Measurements from ENCODE around the gene ZSCAN20.

The ZSCAN20 gene

DNA sequence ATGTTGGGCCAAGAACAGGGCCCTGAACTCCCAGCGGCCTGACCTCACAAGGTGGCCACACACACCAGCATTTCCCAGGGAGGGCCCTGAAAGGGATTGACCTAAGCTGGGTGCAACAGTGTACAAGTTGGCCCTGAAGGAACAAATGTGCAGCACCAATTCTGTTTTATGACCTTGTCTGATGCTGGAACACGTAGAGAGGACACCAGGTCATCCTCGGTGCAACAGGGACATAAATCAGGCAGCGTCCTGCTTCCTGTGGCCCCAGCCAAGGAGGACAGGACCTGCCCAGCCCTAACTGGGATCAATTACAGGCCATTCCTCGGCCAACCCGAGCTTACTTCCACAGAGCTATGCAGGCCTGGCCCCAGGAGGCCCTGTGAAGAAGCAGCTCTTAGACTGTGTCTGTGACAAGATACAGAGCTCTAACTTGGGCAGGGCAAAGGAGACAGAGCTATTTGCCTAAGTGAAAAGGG, 28.7 kb upstream of the ZSCAN20 start:
- DNase-seq (ENCODE audit: low read depth), result no peak

- no peak for DNase-seq (ENCODE audit: low read depth)
Measured at GRCh38 chr1:33445108-33445507, 27.3 kb upstream of the ZSCAN20 start.

- no peak for DNase-seq (ENCODE audit: low read depth)
Measured at GRCh38 chr1:33446590-33446989, 25.9 kb upstream of the ZSCAN20 start.

GRCh38 chr1:33454646-33455282, 17.7 kb upstream of the ZSCAN20 start:
- DNase-seq (ENCODE audit: low read depth), result no peak

DNA sequence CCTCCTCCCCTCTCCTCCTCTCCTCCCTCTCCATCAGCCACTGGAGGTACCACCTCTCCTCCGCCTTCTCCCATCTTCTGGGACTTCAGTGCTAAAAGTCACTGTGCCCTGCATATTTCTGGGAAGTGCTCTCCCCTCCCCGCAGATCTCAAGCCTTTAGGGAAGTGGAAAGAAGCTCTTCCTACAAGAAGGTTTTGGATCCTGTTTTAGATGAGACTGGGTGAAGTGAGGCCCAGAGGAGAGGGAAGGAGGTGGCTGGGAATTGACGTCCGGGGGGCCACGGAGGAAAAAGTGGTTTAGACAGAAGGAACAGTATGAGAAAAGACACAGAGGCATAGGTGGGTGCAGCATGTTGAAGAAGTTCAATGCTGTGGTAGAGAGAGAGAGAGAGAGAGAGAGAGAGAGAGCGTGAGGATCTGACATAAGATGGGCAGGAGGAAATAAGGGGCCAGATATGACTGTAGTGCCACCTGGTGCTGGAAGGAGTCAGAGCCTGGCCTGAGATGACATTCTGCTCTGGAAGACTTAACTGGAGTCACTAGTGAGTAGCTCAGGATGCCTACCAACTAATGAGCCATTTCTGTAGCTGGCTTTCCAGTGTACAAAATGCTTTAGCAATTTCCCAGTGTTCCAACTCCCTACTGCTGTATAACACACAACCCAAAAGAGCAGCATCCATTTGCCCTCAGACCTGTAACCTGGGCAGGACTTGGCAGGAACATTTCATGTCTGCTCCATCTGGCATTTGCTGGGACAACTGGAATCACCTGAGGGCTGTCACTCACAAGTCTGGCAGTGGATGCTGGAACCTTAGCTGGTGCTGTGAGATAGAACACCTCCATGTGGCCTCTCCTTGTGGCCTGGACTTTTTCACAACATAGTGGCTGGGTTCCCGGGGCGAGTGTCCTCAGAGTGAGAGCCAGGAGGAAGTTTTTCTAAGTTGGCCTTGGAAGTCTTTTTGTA, 16.6 kb upstream of the ZSCAN20 start:
- peak; percentile 84 for DNase-seq (ENCODE audit: low read depth)

DNA sequence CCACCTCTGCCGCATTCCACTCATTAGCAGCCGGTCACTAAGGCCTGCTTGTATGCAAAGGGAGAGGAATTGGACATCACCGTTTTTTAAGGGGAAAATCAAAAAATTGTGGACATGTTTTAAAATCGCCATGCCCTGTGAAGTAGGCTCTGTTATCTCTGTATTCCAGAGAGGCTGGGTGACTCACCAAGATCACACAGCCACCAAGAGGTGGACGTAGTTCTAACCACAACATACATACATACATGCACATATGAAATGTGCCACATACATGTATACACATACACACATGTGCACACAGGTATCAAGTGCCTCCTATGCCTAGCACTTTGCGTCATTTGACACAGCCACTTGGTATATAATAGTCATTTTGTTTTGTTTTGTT, 16.0 kb upstream of the ZSCAN20 start:
- no peak for DNase-seq (ENCODE audit: low read depth)

DNA sequence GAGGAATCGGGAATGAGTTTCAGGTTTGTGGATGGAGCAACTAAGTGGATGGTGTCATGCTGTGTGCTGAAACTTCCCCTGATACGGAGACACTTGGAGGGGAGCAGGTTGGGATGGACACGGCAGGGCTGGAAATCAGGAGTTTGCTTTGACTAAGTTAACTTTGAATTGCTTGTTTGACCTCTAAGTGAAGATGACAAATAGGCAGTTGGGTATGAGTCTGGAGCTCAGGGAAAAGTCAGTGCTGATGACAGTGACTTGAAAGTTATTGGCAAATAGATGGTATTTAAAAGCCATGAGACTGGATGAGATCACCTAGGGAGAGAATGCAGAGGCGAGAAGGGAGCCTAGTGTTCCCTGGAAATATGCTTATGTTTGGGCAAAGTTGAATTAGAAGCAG, 12.8 kb upstream of the ZSCAN20 start:
- DNase-seq (ENCODE audit: low read depth), result no peak

DNA sequence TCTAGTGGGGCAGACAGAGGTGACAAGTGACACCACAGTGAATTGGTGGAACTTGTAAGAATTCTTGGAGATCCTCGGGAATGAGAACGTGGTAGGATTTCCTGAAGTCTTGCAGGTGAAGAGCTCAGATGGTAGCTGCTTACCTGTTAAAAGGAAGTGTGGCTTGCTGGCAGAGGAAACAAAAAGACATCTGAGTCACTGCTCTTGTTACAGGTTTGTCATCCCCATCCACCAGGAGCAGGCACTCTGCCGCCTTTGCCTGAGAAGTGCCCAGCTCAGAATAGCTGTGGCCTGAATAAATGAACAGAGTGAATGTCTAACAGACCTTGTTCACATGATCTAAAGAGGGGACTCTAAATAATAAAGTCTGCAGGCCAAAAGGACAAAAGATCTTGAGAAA, 12.3 kb upstream of the ZSCAN20 start:
- DNase-seq (ENCODE audit: low read depth), result no peak

DNA sequence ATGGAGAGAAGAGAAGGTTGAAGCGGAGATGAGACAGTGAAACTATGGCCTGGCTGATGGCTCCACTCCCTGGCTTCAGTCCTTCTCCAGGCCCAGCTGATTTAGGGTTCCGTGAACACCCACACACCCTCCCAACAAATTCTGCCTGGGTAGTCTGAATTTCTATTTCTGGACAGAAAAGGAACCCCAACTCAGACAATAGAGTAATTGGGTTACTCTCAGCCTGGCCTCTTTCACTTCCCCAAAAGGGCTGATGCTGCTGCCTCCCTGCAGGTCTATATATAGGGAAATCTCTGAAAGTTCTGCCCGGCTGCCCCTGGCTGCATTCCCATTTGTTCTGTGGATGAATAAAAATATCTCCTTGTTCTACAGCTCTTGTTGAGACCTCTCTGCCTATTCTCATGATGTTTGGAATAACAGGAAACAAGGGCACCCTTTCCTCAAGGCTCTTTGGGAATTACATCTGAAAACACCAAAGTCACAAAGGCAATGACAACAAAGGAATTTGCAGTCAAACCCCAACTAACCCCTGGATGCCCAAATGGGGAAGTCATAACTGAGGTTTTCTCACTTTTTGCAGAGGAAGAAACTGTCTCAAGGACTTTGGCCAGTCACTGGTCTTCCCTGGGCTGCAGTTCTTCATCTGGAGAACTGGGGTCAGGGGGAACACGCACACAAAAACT, 11.4 kb upstream of the ZSCAN20 start:
- DNase-seq (ENCODE audit: low read depth), result no peak

- no peak for DNase-seq (ENCODE audit: low read depth)
Measured at GRCh38 chr1:33462405-33463164, 9.9 kb upstream of the ZSCAN20 start.

- no peak for DNase-seq (ENCODE audit: low read depth)
Measured at GRCh38 chr1:33464552-33464951, 7.9 kb upstream of the ZSCAN20 start.

DNA sequence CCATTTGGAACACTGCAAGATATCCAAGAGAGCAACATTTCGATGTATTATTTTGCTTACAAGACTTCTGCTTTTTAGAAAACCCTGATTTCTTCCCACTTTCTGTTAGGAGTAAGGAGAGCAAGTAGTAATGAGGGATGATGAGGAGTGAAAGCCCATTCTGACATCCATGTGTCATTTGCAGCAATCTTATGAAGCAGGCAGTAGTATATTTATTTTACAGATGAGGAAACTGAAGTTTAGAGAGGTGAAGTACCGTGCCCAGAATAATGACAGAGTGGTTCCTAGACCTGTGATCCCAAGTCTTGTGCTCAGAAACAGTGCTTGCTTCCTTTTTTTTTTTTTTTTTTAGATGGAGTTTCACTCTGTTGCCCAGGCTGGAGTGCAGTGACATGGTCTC, 7.1 kb upstream of the ZSCAN20 start:
- DNase-seq (ENCODE audit: low read depth), result no peak

- DNase-seq (ENCODE audit: low read depth), result no peak
Measured at GRCh38 chr1:33466159-33466558, 6.3 kb upstream of the ZSCAN20 start.

GRCh38 chr1:33468011-33468410, 4.4 kb upstream of the ZSCAN20 start:
- no peak for DNase-seq (ENCODE audit: low read depth)

DNA sequence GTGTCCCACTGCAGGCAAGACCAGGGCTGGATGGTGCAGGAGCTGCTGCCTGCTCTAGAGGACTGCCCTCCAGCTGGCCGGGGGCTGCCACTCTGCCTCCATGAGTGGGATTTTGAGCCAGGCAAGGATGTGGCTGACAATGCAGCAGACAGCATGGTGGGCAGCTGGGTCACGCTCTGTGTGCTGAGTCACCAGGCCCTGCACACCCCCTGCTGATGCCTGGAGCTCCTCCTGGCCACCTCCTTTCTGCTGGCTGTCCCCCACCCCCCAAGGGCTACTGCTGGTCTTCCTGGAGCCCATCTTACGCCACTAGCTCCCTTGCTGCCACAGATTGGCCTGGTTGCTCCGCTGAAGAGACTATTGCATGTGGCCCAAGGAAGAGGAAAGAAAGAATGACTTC, 3.9 kb upstream of the ZSCAN20 start:
- no peak for DNase-seq (ENCODE audit: low read depth)

- no peak for DNase-seq (ENCODE audit: low read depth)
Measured at GRCh38 chr1:33468967-33469366, 3.5 kb upstream of the ZSCAN20 start.

DNA sequence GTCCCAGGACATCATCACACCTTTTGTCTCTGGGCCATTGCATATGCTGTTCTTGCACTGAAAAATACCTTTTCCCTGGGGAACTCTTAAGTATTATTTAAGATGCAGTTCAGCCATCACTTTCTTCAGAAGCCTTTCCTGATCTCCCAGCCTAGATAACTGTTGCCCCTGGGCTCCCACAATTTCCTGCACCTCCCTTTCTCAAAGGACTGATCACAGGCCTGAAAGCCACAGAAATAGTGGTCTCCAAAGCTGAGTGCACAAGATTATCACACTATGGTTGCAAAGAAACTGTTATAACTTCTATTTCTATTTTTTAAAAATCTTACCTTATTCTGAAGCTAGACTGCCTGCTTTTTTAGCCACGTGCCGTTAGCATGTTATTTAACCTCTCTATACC, 2.8 kb upstream of the ZSCAN20 start:
- no peak for DNase-seq (ENCODE audit: low read depth)

DNA sequence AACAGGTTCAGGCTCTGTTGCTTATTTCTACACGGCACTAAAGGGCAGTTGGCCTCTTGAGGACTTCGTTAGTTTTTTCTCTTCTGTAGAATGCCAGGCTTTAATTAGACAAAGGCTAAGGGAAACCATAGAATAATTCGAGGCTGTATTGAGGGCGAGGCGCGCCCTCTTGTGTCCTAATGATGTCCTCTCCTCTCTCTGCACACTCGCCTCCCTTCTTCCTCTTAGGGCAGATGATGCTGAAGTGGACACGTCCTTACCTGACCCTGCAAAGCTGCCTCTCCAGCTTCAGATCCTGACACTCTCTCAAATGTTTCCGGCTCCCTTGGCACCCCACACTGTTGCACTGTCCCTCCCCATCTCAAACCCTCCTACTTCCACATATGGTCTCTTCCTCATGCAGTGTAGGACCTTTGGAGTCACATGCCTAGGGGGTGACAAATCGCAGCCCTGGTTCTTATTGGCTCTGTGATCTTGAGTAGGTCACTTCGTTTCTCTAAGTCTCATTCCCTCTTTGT, 1.9 kb upstream of the ZSCAN20 start:
- peak; percentile 73 for DNase-seq (ENCODE audit: low read depth)

GRCh38 chr1:33471416-33471815, 1.0 kb upstream of the ZSCAN20 start:
- no peak for DNase-seq (ENCODE audit: low read depth)

GRCh38 chr1:33473900-33474299, 1.5 kb downstream of the ZSCAN20 start:
- no peak for DNase-seq (ENCODE audit: low read depth)

DNA sequence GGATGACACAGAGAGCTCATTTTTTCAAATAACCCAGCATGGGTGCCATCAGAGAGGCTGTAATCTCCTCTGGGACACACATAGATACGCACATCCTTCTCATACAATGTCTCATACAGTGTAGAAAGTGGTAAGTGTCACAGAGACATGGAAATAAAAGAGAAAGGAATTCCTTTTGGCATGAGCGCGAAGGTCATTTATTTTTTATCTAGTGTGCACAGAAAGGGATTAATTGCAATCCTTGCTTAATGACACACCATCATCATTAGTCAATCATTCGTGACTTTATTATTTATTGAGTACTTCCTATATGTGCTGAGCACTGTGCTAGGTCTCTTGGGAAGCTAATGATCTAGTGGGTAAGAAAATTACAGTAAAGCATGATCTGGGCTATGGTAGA, 5.0 kb downstream of the ZSCAN20 start:
- no peak for DNase-seq (ENCODE audit: low read depth)

- DNase-seq (ENCODE audit: low read depth), result no peak
Measured at GRCh38 chr1:33482412-33482811, 10.0 kb downstream of the ZSCAN20 start.

Data from stromal cell of bone marrow (primary cell).